Mucosa of rectum (tissue), 2 donors: ENCODE results near the gene PNMA5.

Experiments used
- H3K27ac ChIP-seq, 2 donors: one replicate each; pipeline ENCODE4 v1.7.0; 2013; ENCODE audit warnings: inconsistent platforms in 2 of 2, low read depth in 2 of 2, low read length in 2 of 2
- H3K27me3 ChIP-seq, 2 donors: one replicate each; pipeline ENCODE4 v1.7.0; 2013; ENCODE audit warnings: low read length in 2 of 2; ENCODE audit not compliant: control insufficient read depth in 2 of 2, insufficient read depth in 2 of 2
- H3K36me3 ChIP-seq, 2 donors: one replicate each; pipeline ENCODE4 v1.7.0; 2013; ENCODE audit warnings: low read length in 2 of 2; ENCODE audit not compliant: control insufficient read depth in 2 of 2, insufficient read depth in 2 of 2
- H3K4me1 ChIP-seq, 2 donors: one replicate each; pipeline ENCODE4 v1.7.0; 2013; ENCODE audit warnings: low read length in 2 of 2, mild to moderate bottlenecking in 1 of 2; ENCODE audit not compliant: control insufficient read depth in 2 of 2, insufficient read depth in 2 of 2
- H3K4me3 ChIP-seq, 2 donors: one replicate each; pipeline ENCODE4 v1.7.0; 2013; ENCODE audit warnings: low read length in 2 of 2
- H3K9ac ChIP-seq, 2 donors: one replicate each; pipeline ENCODE4 v1.7.0; 2013; ENCODE audit warnings: low read length in 2 of 2, low read depth in 1 of 2, mild to moderate bottlenecking in 1 of 2
- H3K9me3 ChIP-seq, 2 donors: one replicate each; pipeline ENCODE4 v1.7.0; 2013; ENCODE audit warnings: low read length in 2 of 2; ENCODE audit not compliant: control insufficient read depth in 2 of 2
- donor health status: healthy.
- donor health status: Normal muscosa, but diverticular disease.

The PNMA5 gene

GRCh38 chrX:152960115-152960514, 33.8 kb downstream of the PNMA5 start:
- peaks cover 3% of the 10 kb centered on the region in 2 donors for H3K4me1 ChIP-seq
- H3K36me3 ChIP-seq: no peaks in the 10 kb centered on the region
- no peak overlapping the region for H3K9ac ChIP-seq
- no peak overlapping the region for H3K4me3 ChIP-seq
- H3K9me3 ChIP-seq: no peaks in the 10 kb centered on the region
- peaks cover 0 to 3% of the 10 kb centered on the region in 2 donors for H3K27me3 ChIP-seq
- H3K27ac ChIP-seq: no peak overlapping the region

GRCh38 chrX:152959626-152960025, 34.3 kb downstream of the PNMA5 start:
- peaks cover 0 to 3% of the 10 kb centered on the region in 2 donors for H3K27me3 ChIP-seq
- H3K9ac ChIP-seq: no peak overlapping the region
- no peaks in the 10 kb centered on the region for H3K36me3 ChIP-seq
- no peak overlapping the region for H3K27ac ChIP-seq
- H3K4me1 ChIP-seq: peaks cover 3% of the 10 kb centered on the region in 2 donors
- no peak overlapping the region for H3K4me3 ChIP-seq
- H3K9me3 ChIP-seq: no peaks in the 10 kb centered on the region

GRCh38 chrX:152958524-152959465, 35.1 kb downstream of the PNMA5 start:
- peaks cover 0 to 3% of the 10 kb centered on the region in 2 donors for H3K27me3 ChIP-seq
- H3K36me3 ChIP-seq: no peaks in the 10 kb centered on the region
- no peak overlapping the region for H3K9ac ChIP-seq
- H3K9me3 ChIP-seq: no peaks in the 10 kb centered on the region
- peak overlapping the region; percentile 28 to 60 for H3K4me3 ChIP-seq
- H3K27ac ChIP-seq: peak overlapping the region; percentile 41 to 58
- H3K4me1 ChIP-seq: peaks cover 3% of the 10 kb centered on the region in 2 donors

GRCh38 chrX:152958047-152958446, 35.9 kb downstream of the PNMA5 start:
- Histone ChIP-seq H3K9ac (no peak overlapping the region), H3K4me1 (peaks cover 3 to 4% of the 10 kb centered on the region in 2 donors), H3K36me3 (no peaks in the 10 kb centered on the region), H3K27me3 (peaks cover 0 to 3% of the 10 kb centered on the region in 2 donors), H3K27ac (peak overlapping the region; percentile 41 to 58), H3K9me3 (no peaks in the 10 kb centered on the region), H3K4me3 (peak overlapping the region; percentile 28 to 60)

GRCh38 chrX:152950786-152951185, 43.1 kb downstream of the PNMA5 start:
- Histone ChIP-seq H3K9ac (no peak overlapping the region), H3K4me3 (no peak overlapping the region), H3K9me3 (no peaks in the 10 kb centered on the region), H3K27me3 (no peaks in the 10 kb centered on the region), H3K36me3 (peaks cover 0 to 3% of the 10 kb centered on the region in 2 donors), H3K4me1 (peaks cover 0 to 2% of the 10 kb centered on the region in 2 donors), H3K27ac (no peak overlapping the region)

GRCh38 chrX:152949114-152949513, 44.8 kb downstream of the PNMA5 start:
- H3K27ac ChIP-seq: no peak overlapping the region

GRCh38 chrX:152946681-152947080, 47.2 kb downstream of the PNMA5 start:
- Histone ChIP-seq H3K36me3 (peaks cover 0 to 3% of the 10 kb centered on the region in 2 donors), H3K4me1 (peaks cover 2 to 3% of the 10 kb centered on the region in 2 donors), H3K4me3 (no peak overlapping the region), H3K27me3 (no peaks in the 10 kb centered on the region), H3K9ac (no peak overlapping the region), H3K27ac (no peak overlapping the region), H3K9me3 (no peaks in the 10 kb centered on the region)

More at GRCh38 chrX:152949114-152949513, 44.8 kb downstream of the PNMA5 start:
- H3K9ac ChIP-seq: no peak overlapping the region
- H3K36me3 ChIP-seq: peaks cover 0 to 3% of the 10 kb centered on the region in 2 donors
- H3K4me1 ChIP-seq: peaks cover 0 to 2% of the 10 kb centered on the region in 2 donors
- no peaks in the 10 kb centered on the region for H3K27me3 ChIP-seq
- H3K9me3 ChIP-seq: no peaks in the 10 kb centered on the region
- no peak overlapping the region for H3K4me3 ChIP-seq

- no peak overlapping the region for H3K4me3 ChIP-seq
- no peak overlapping the region for H3K27ac ChIP-seq
- H3K9me3 ChIP-seq: no peaks in the 10 kb centered on the region
- peaks cover 2 to 3% of the 10 kb centered on the region in 2 donors for H3K4me1 ChIP-seq
- peaks cover 0 to 3% of the 10 kb centered on the region in 2 donors for H3K36me3 ChIP-seq
- no peaks in the 10 kb centered on the region for H3K27me3 ChIP-seq
- H3K9ac ChIP-seq: no peak overlapping the region
These were observed 48.6 kb downstream of the PNMA5 start for GRCh38 chrX:152945021-152945979.

GRCh38 chrX:152943826-152944225, 50.1 kb downstream of the PNMA5 start:
- Histone ChIP-seq H3K27ac (no peak overlapping the region), H3K9ac (no peak overlapping the region), H3K36me3 (peaks cover 0 to 3% of the 10 kb centered on the region in 2 donors), H3K27me3 (no peaks in the 10 kb centered on the region), H3K4me3 (no peak overlapping the region), H3K9me3 (no peaks in the 10 kb centered on the region), H3K4me1 (peaks cover 2 to 3% of the 10 kb centered on the region in 2 donors)
